A172 (cell line): Measurements from ENCODE around the gene SURF6. TPM values are rescaled to one million over a fixed set of nuclear protein-coding genes. Genes with fewer than 3 reads are reported as not detected.
"Not testable (repeated sequence)": the region's sequence is repeated elsewhere in the genome, so short reads cannot be mapped to it uniquely, and the experiment has no call there.

Experiments used
- DNase-seq: peaks from one replicate; pipeline ENCODE4 v3.0.0-alpha.2; 2015; ENCODE audit warnings: low spot score
- total RNA-seq: library from RNA; depleted of rRNA; stranded (reverse); fragments of >200 nt; shearing (Covaris generic); gene quantifications from 2 replicates; pipeline ENCODE4 v1.2.3, GENCODE V29; 2014; rRNA removed

SURF6 gene
- total RNA-seq, 1 experiment from 2014 or later, result 11.4 TPM

GRCh38 chr9:133299996-133300395, 36.0 kb downstream of the SURF6 start:
- not testable (repeated sequence) for DNase-seq

- DNase-seq, result no peak
These were observed 41.7 kb downstream of the SURF6 start for GRCh38 chr9:133294257-133294656.

- DNase-seq, result no peak
These were observed 45.2 kb downstream of the SURF6 start for GRCh38 chr9:133290751-133291302.

GRCh38 chr9:133286523-133286922, 49.5 kb downstream of the SURF6 start:
- peak; percentile 12 for DNase-seq

GRCh38 chr9:133285252-133285775, 50.7 kb downstream of the SURF6 start:
- DNase-seq, result no peak

GRCh38 chr9:133284362-133284761, 51.6 kb downstream of the SURF6 start:
- no peak for DNase-seq

GRCh38 chr9:133283255-133284032, 52.5 kb downstream of the SURF6 start:
- DNase-seq, result not testable (repeated sequence)

- no peak for DNase-seq
These were observed 53.3 kb downstream of the SURF6 start for GRCh38 chr9:133282464-133283238.

- DNase-seq, result no peak
These were observed 55.6 kb downstream of the SURF6 start for GRCh38 chr9:133280392-133280791.

Other genes with a start within 250 kb of the SURF6 start
- gene RALGDS, start 214.9 kb downstream of the SURF6 start, total RNA-seq, result 26.2 and 38.2 TPM in 2 replicates
- 0.96 and 3.1 TPM in 2 replicates for gene GBGT1, start 172.3 kb downstream of the SURF6 start, total RNA-seq
- gene OBP2B, start 126.9 kb downstream of the SURF6 start, total RNA-seq, result not detected in 2 replicates
- gene ABO, start 61.0 kb downstream of the SURF6 start, total RNA-seq, result not detected in 2 replicates
- gene MED22, start 11.9 kb upstream of the SURF6 start, total RNA-seq, result 17.9 and 30.0 TPM in 2 replicates
- 2,228 and 2,364 TPM in 2 replicates for gene RPL7A, start 12.0 kb upstream of the SURF6 start, total RNA-seq
- gene SURF1, start 20.3 kb upstream of the SURF6 start, total RNA-seq, result 74.4 and 75.2 TPM in 2 replicates
- gene SURF2, start 20.4 kb upstream of the SURF6 start, total RNA-seq, result 26.3 and 43.1 TPM in 2 replicates
- 391 and 428 TPM in 2 replicates for gene SURF4, start 39.9 kb upstream of the SURF6 start, total RNA-seq
- 0.91 and 1.4 TPM in 2 replicates for gene STKLD1, start 40.2 kb upstream of the SURF6 start, total RNA-seq
- 24.8 and 28.3 TPM in 2 replicates for gene REXO4, start 81.8 kb upstream of the SURF6 start, total RNA-seq
- 0.43 and 1.6 TPM in 2 replicates for gene ADAMTS13, start 86.2 kb upstream of the SURF6 start, total RNA-seq
- 8.8 and 10.8 TPM in 2 replicates for gene CACFD1, start 123.8 kb upstream of the SURF6 start, total RNA-seq
- 30.8 and 42.1 TPM in 2 replicates for gene SLC2A6, start 142.9 kb upstream of the SURF6 start, total RNA-seq
- gene MYMK, start 188.8 kb upstream of the SURF6 start, total RNA-seq, result not detected in 2 replicates
- 0.12 and 0.16 TPM in 2 replicates for gene ADAMTSL2, start 198.5 kb upstream of the SURF6 start, total RNA-seq